Esophagus squamous epithelium (tissue), 5 donors: Measurements from ENCODE around the gene ALG1. TPM values are rescaled to one million over a fixed set of nuclear protein-coding genes. Genes with fewer than 3 reads are reported as not detected.
"Not testable (repeated sequence)": the region's sequence is repeated elsewhere in the genome, so short reads cannot be mapped to it uniquely, and the experiment has no call there.

Experiments used
- DNase-seq: peaks from one replicate; lab custom pipeline; 2025; lab: John Stamatoyannopoulos, UW
- H3K27ac ChIP-seq, 4 donors: fragments of 200-600 bp; sonication (generic); one replicate each; pipeline ENCODE4 v1.5.1; 2016 to 2019; ENCODE audit warnings: mild to moderate bottlenecking in 1 of 4
- H3K27me3 ChIP-seq, 4 donors: fragments of 200-600 bp; sonication (generic); 1 replicate in 3 of 4; 2 replicates in 1 of 4; pipeline versions ENCODE4 v1.5.1 to v1.6.0; 2017 to 2021; ENCODE audit warnings: antibody characterized with exemption in 1 of 4
- H3K36me3 ChIP-seq, 3 donors: fragments of 200-600 bp; sonication (generic); one replicate each; pipeline ENCODE4 v1.5.1; 2016 to 2019
- H3K4me1 ChIP-seq, 3 donors: fragments of 200-600 bp; sonication (generic); one replicate each; pipeline ENCODE4 v1.5.1; 2017 to 2019
- H3K4me3 ChIP-seq, 4 donors: fragments of 200-600 bp; sonication (generic); 1 replicate in 3 of 4; 2 replicates in 1 of 4; pipeline ENCODE4 v1.5.1; 2016 to 2019; ENCODE audit warnings: mild to moderate bottlenecking in 2 of 4, moderate library complexity in 1 of 4
- H3K9me3 ChIP-seq, 3 donors: fragments of 200-600 bp; sonication (generic); one replicate each; pipeline ENCODE4 v1.5.1; 2016 to 2019
- CTCF ChIP-seq, 6 experiments: fragments of 450-650 bp in 4 of 6; fragments of 200-600 bp in 2 of 6; sonication (generic) in 2 of 6; IDR thresholded peaks; one replicate each; pipeline ENCODE4 v1.5.1; 2016 to 2019; ENCODE audit warnings: antibody characterized with exemption in 6 of 6, mild to moderate bottlenecking in 4 of 6, moderate library complexity in 4 of 6
- POLR2A ChIP-seq, 4 donors: fragments of 450-650 bp; IDR thresholded peaks; one replicate each; pipeline ENCODE4 v1.6.1; 2017; ENCODE audit warnings: antibody characterized with exemption in 4 of 4, mild to moderate bottlenecking in 4 of 4, moderate library complexity in 3 of 4
- WGBS, 2 donors: methylation state at CpG; one replicate each; pipeline ENCODE4 v1.1.5; 2018; 5-methylcytosine and 5-hydroxymethylcytosine counted together
- intact Hi-C: fragments of 100-400 bp; cut with DNase I; formaldehyde crosslinking; loops from one replicate; pipeline ENCODE4 v1.15.0; 2022
- total RNA-seq, 4 donors: library from RNA; depleted of rRNA; stranded (reverse); fragments of >200 nt; gene quantifications; one replicate each; pipeline ENCODE4 v1.1.0, GENCODE V29; 2016
- donor health status: DM: yes; HTN: yes; CAD: no.

ALG1 gene
- total RNA-seq, 4 donors from 2014 or later, result 14.9 to 18.7 (median 16.5) TPM

- 64 to 68% methylated on average over 2 of the region's 2 CpGs for whole genome bisulfite sequencing, 2 donors
- DNase-seq, result no peak
- Histone ChIP-seq H3K27ac (no peak overlapping the region), H3K36me3 (peaks cover 0 to 50% (median 0%) of the 10 kb centered on the region in 3 donors), H3K4me3 (no peak overlapping the region), H3K4me1 (peaks cover 0 to 24% (median 10%) of the 10 kb centered on the region in 3 donors), H3K9me3 (no peaks in the 10 kb centered on the region), H3K27me3 (no peaks in the 10 kb centered on the region)
- intact Hi-C loops, result no loop called here
- TF ChIP-seq CTCF (IDR thresholded peaks at IDR 0.05) (no peak), POLR2A (IDR thresholded peaks at IDR 0.05) (no peak)
These were observed 1.6 kb downstream of the ALG1 start for GRCh38 chr16:5073279-5073629.

GRCh38 chr16:5073771-5074170 lies 2.1 kb downstream of the ALG1 start:
- DNase-seq, H3K27ac ChIP-seq, intact Hi-C loops, H3K4me3 ChIP-seq, H3K27me3 ChIP-seq, H3K9me3 ChIP-seq: not testable (repeated sequence)
- Histone ChIP-seq H3K36me3 (peaks cover 0 to 56% (median 0%) of the 10 kb centered on the region in 3 donors), H3K4me1 (peaks cover 0 to 24% (median 10%) of the 10 kb centered on the region in 3 donors)
- 93 to 94% methylated on average over 13 to 15 of the region's 15 CpGs for WGBS, 2 donors

GRCh38 chr16:5075637-5076036 lies 4.0 kb downstream of the ALG1 start:
- Histone ChIP-seq H3K4me1 (peaks cover 0 to 27% (median 10%) of the 10 kb centered on the region in 3 donors), H3K36me3 (peaks cover 0 to 74% (median 0%) of the 10 kb centered on the region in 3 donors), H3K4me3 (no peak overlapping the region)

GRCh38 chr16:5077304-5077703 lies 5.7 kb downstream of the ALG1 start:
- H3K27me3 ChIP-seq, result no peaks in the 10 kb centered on the region
- H3K9me3 ChIP-seq, result no peaks in the 10 kb centered on the region
- TF ChIP-seq CTCF (IDR thresholded peaks at IDR 0.05), result no peak
- TF ChIP-seq POLR2A (IDR thresholded peaks at IDR 0.05), result no peak
- H3K4me3 ChIP-seq, result no peak overlapping the region
- peaks cover 0 to 20% (median 7%) of the 10 kb centered on the region in 3 donors for H3K4me1 ChIP-seq
- intact Hi-C loops, result no loop called here
- H3K27ac ChIP-seq, result no peak overlapping the region
- WGBS, 2 donors, result 89 to 96% methylated on average over 10 to 12 of the region's 13 CpGs
- peaks cover 0 to 88% (median 0%) of the 10 kb centered on the region in 3 donors for H3K36me3 ChIP-seq
- no peak for DNase-seq

More at GRCh38 chr16:5075637-5076036, 4.0 kb downstream of the ALG1 start:
- intact Hi-C loops, result no loop called here
- TF ChIP-seq POLR2A (IDR thresholded peaks at IDR 0.05) (no peak), CTCF (IDR thresholded peaks at IDR 0.05) (no peak)
- WGBS, 2 donors, result 83 to 92% methylated on average over 5 of the region's 5 CpGs
- Histone ChIP-seq H3K9me3 (no peaks in the 10 kb centered on the region), H3K27ac (no peak overlapping the region), H3K27me3 (no peaks in the 10 kb centered on the region)
- no peak for DNase-seq

GRCh38 chr16:5078626-5079025 lies 7.0 kb downstream of the ALG1 start:
- intact Hi-C loops, result no loop called here
- Histone ChIP-seq H3K27ac (no peak overlapping the region), H3K27me3 (no peaks in the 10 kb centered on the region), H3K36me3 (peaks cover 0 to 98% (median 0%) of the 10 kb centered on the region in 3 donors), H3K4me1 (peaks cover 0 to 9% (median 0%) of the 10 kb centered on the region in 3 donors), H3K9me3 (no peaks in the 10 kb centered on the region), H3K4me3 (no peak overlapping the region)
- no peak for DNase-seq
- TF ChIP-seq CTCF (IDR thresholded peaks at IDR 0.05), result no peak
- no peak for TF ChIP-seq POLR2A (IDR thresholded peaks at IDR 0.05)
- WGBS, 2 donors, result 92 to 94% methylated on average over 3 to 4 of the region's 17 CpGs

GRCh38 chr16:5080461-5080860 lies 8.8 kb downstream of the ALG1 start:
- H3K9me3 ChIP-seq, H3K27me3 ChIP-seq, H3K4me3 ChIP-seq, DNase-seq, H3K27ac ChIP-seq, intact Hi-C loops, H3K4me1 ChIP-seq: not testable (repeated sequence)
- H3K36me3 ChIP-seq, result peaks cover 0 to 95% (median 0%) of the 10 kb centered on the region in 3 donors
- WGBS, 2 donors, result 80 to 100% methylated on average over 1 to 2 of the region's 12 CpGs

- H3K4me1 ChIP-seq, H3K27ac ChIP-seq, DNase-seq, H3K27me3 ChIP-seq, H3K9me3 ChIP-seq, H3K4me3 ChIP-seq, intact Hi-C loops: not testable (repeated sequence)
- H3K36me3 ChIP-seq, result peaks cover 0 to 95% (median 0%) of the 10 kb centered on the region in 3 donors
- WGBS, 2 donors, result 0 to 53% methylated on average over 1 to 5 of the region's 9 CpGs
These were observed 9.4 kb downstream of the ALG1 start for GRCh38 chr16:5080996-5081395.

GRCh38 chr16:5083646-5084045 lies 12.0 kb downstream of the ALG1 start:
- H3K9me3 ChIP-seq, intact Hi-C loops, H3K4me1 ChIP-seq, H3K4me3 ChIP-seq, H3K27me3 ChIP-seq, H3K27ac ChIP-seq, DNase-seq: not testable (repeated sequence)
- H3K36me3 ChIP-seq, result peaks cover 0 to 89% (median 0%) of the 10 kb centered on the region in 3 donors
- 70% methylated on average over 3 of the region's 9 CpGs; no CpG with 5 or more reads in 1 of the 2 donors for WGBS, 2 donors

- H3K36me3 ChIP-seq, result peaks cover 0 to 88% (median 0%) of the 10 kb centered on the region in 3 donors
- H3K27ac ChIP-seq, H3K4me1 ChIP-seq, H3K27me3 ChIP-seq, intact Hi-C loops, H3K9me3 ChIP-seq, DNase-seq, H3K4me3 ChIP-seq: not testable (repeated sequence)
- WGBS, 2 donors, result 75 to 80% methylated on average over 10 to 11 of the region's 11 CpGs
These were observed 12.6 kb downstream of the ALG1 start for GRCh38 chr16:5084099-5084731.
